WTC11 (cell line): ENCODE results near the gene MYH11.

Experiments
- CTCF ChIP-seq: fragments of 200-600 bp; IDR thresholded peaks from 2 replicates; pipeline ENCODE4 v1.8.0; 2022; ENCODE audit warnings: antibody characterized with exemption
- ELF4 ChIP-seq: sonication (generic); formaldehyde crosslinking; IDR thresholded peaks from 2 replicates; pipeline ENCODE4 v1.8.1; 2022; ENCODE audit warnings: low read depth, mild to moderate bottlenecking, moderate library complexity, missing genetic modification reagents
- ETV6 ChIP-seq: sonication (generic); formaldehyde crosslinking; IDR thresholded peaks from 2 replicates; pipeline ENCODE4 v1.8.1; 2022; ENCODE audit warnings: mild to moderate bottlenecking, missing genetic modification reagents
- GABPB1 ChIP-seq: sonication (generic); formaldehyde crosslinking; IDR thresholded peaks from 2 replicates; pipeline ENCODE4 v1.8.1; 2023; ENCODE audit warnings: mild to moderate bottlenecking, missing genetic modification reagents
- NFE2L1 ChIP-seq: sonication (generic); formaldehyde crosslinking; IDR thresholded peaks from 2 replicates; pipeline ENCODE4 v1.8.1; 2023; ENCODE audit warnings: missing genetic modification reagents
- NFYB ChIP-seq: sonication (generic); formaldehyde crosslinking; conservative IDR thresholded peaks from 2 replicates; pipeline ENCODE4 v1.8.0; 2022; ENCODE audit warnings: low read depth, missing genetic modification reagents
- NR2C2 ChIP-seq: sonication (generic); formaldehyde crosslinking; IDR thresholded peaks from 2 replicates; pipeline ENCODE4 v1.8.0; 2022; ENCODE audit warnings: mild to moderate bottlenecking, missing genetic modification reagents
- PREB ChIP-seq: sonication (generic); formaldehyde crosslinking; IDR thresholded peaks from 2 replicates; pipeline ENCODE4 v1.8.1; 2022; ENCODE audit warnings: mild to moderate bottlenecking, missing genetic modification reagents, moderate library complexity, borderline replicate concordance
- USF1 ChIP-seq: sonication (generic); formaldehyde crosslinking; IDR thresholded peaks from 2 replicates; pipeline ENCODE4 v1.8.0; 2022; ENCODE audit warnings: mild to moderate bottlenecking, missing genetic modification reagents
- ZBTB21 ChIP-seq: sonication (generic); formaldehyde crosslinking; IDR thresholded peaks from 2 replicates; pipeline ENCODE4 v1.8.1; 2023; ENCODE audit warnings: mild to moderate bottlenecking, missing genetic modification reagents, borderline replicate concordance
- ZNF317 ChIP-seq: sonication (generic); formaldehyde crosslinking; IDR thresholded peaks from 2 replicates; pipeline ENCODE4 v1.8.1; 2023; ENCODE audit warnings: low read depth, mild to moderate bottlenecking, moderate library complexity, missing genetic modification reagents, borderline replicate concordance
- TF ChIP-seq, protein P1 (sequence below): sonication (generic); formaldehyde crosslinking; IDR thresholded peaks from 2 replicates; pipeline ENCODE4 v1.8.1; 2023; ENCODE audit warnings: mild to moderate bottlenecking, missing genetic modification reagents, moderate library complexity

DNA sequence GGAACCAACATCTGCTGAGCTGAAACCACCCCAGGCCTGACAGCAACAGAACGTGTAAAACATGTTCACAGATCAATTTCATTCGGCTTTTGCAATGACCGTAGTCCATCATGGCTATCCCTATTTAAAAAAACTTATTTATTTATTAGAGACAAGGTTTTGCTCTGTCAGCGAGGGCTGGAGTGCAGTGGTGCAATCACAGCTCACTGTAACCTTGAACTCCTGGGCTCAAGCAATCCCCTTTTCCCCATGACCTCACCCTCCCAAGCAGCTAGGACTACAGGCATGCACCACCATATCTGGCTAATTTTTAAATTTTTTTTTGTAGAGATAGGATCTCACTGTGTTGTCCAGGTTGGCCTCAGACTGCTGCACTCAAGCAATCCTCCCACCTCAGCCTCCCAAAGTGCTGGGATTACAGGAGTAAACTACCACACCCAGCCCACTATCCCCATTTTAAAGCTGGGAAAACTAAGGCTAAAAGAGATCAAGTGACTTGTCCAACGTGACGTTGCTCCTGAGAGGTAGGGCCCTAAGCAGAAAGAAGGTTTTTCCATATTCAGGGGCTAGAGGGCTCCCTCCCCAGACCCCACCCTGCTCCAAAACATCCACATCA lies 77.7 kb downstream of the MYH11 start:
- TF ChIP-seq CTCF (no peak), ZBTB21 (CRISPR knock-in tag) (no peak), NFYB (CRISPR knock-in tag) (no peak), NFE2L1 (CRISPR knock-in tag) (no peak), PREB (no peak), ELF4 (no peak), GABPB1 (CRISPR knock-in tag) (no peak), ETV6 (CRISPR knock-in tag) (no peak), USF1 (no peak), NR2C2 (no peak), ZNF317 (CRISPR knock-in tag) (no peak)
- TF ChIP-seq, protein P1, sequence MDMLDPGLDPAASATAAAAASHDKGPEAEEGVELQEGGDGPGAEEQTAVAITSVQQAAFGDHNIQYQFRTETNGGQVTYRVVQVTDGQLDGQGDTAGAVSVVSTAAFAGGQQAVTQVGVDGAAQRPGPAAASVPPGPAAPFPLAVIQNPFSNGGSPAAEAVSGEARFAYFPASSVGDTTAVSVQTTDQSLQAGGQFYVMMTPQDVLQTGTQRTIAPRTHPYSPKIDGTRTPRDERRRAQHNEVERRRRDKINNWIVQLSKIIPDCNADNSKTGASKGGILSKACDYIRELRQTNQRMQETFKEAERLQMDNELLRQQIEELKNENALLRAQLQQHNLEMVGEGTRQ, result no peak
